AG10803 (cell line): Measurements from ENCODE around the gene DCAF6.

Experiments used
- DNase-seq: peaks from one replicate; pipeline ENCODE4 v3.0.0; 2010; ENCODE audit warnings: low read depth
- H3K4me3 ChIP-seq: 2 replicates; pipeline ENCODE4 v1.5.1; 2011; ENCODE audit warnings: mild to moderate bottlenecking, low read length, control low read depth
- CTCF ChIP-seq: conservative IDR thresholded peaks from 2 replicates; pipeline ENCODE4 v1.5.1; 2011; ENCODE audit warnings: mild to moderate bottlenecking, low read length, control low read depth, inconsistent platforms

Gene DCAF6

GRCh38 chr1:167912294-167912693, 24.2 kb upstream of the DCAF6 start:
- no peak overlapping the region for H3K4me3 ChIP-seq
- TF ChIP-seq CTCF = no peak
- no peak for DNase-seq

GRCh38 chr1:167913895-167914496, 22.5 kb upstream of the DCAF6 start, which contains the start of gene ADCY10:
TSS of gene ADCY10 (minus strand) at chr1:167914134. CDS start at chr1:167905140, 8,994 bp downstream.
- no peak for DNase-seq
- no peak within 1 kb of the TSS for H3K4me3 ChIP-seq
- no peak for TF ChIP-seq CTCF

- DNase-seq = no peak
- no peak for TF ChIP-seq CTCF
- no peak overlapping the region for H3K4me3 ChIP-seq
These were observed 20.9 kb upstream of the DCAF6 start for GRCh38 chr1:167915569-167915968.

- no peak overlapping the region for H3K4me3 ChIP-seq
- DNase-seq = no peak
- TF ChIP-seq CTCF = no peak
These were observed 19.5 kb upstream of the DCAF6 start for GRCh38 chr1:167916766-167917511.

GRCh38 chr1:167922023-167922422, 14.5 kb upstream of the DCAF6 start:
- TF ChIP-seq CTCF = no peak
- peak; percentile 49 for DNase-seq
- no peak overlapping the region for H3K4me3 ChIP-seq

GRCh38 chr1:167922611-167923074, 13.8 kb upstream of the DCAF6 start:
- no peak for TF ChIP-seq CTCF
- no peak for DNase-seq
- no peak overlapping the region for H3K4me3 ChIP-seq
